PC-3 (cell line): ENCODE measurements around the gene KRT82.

Experiments
- EZH2 ChIP-seq: fragments of 300-600 bp; sonication (generic); IDR thresholded peaks from one replicate; pipeline ENCODE4 v1.6.1; 2017; ENCODE audit warnings: antibody characterized with exemption, mild to moderate bottlenecking, low read length; ENCODE audit not compliant: unreplicated experiment
- TF ChIP-seq, protein P1 (sequence below): fragments of 300-600 bp; sonication (generic); conservative IDR thresholded peaks from 2 replicates; pipeline ENCODE4 v1.5.1; 2017; ENCODE audit warnings: antibody characterized with exemption, low read depth, mild to moderate bottlenecking, low read length

DNA sequence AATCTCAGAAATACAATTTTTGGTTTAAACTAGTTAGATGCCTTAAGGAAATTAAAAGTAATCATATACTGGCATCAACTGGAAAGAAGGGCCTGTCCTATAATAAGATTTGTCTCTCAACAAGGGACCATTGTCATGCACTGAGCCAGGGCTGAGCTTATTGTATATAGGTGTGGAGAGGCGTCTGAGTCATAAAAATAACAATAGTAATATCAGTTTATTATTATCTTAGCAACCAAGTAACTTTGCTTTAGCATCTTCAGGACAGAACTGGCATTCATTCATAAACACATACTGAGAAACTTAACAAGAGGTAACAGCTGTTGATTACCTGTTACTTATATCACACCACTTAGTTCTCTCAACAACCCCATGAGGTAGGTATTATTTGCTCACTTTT lies 20.9 kb upstream of the KRT82 start:
- TF ChIP-seq, protein P1, sequence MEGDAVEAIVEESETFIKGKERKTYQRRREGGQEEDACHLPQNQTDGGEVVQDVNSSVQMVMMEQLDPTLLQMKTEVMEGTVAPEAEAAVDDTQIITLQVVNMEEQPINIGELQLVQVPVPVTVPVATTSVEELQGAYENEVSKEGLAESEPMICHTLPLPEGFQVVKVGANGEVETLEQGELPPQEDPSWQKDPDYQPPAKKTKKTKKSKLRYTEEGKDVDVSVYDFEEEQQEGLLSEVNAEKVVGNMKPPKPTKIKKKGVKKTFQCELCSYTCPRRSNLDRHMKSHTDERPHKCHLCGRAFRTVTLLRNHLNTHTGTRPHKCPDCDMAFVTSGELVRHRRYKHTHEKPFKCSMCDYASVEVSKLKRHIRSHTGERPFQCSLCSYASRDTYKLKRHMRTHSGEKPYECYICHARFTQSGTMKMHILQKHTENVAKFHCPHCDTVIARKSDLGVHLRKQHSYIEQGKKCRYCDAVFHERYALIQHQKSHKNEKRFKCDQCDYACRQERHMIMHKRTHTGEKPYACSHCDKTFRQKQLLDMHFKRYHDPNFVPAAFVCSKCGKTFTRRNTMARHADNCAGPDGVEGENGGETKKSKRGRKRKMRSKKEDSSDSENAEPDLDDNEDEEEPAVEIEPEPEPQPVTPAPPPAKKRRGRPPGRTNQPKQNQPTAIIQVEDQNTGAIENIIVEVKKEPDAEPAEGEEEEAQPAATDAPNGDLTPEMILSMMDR: no peak
- TF ChIP-seq EZH2: no peak
